ENCODE measurements around the gene SLC29A4.
"Not testable (repeated sequence)": the region's sequence is repeated elsewhere in the genome, so short reads cannot be mapped to it uniquely, and the experiment has no call there.

Gene SLC29A4

GRCh38 chr7:5282543-5283316, at the start of gene SLC29A4:
TSS of gene SLC29A4 (plus strand) at chr7:5282943. CDS start at chr7:5287817, 4,874 bp downstream.
- DNase-seq, result no peak

DNA sequence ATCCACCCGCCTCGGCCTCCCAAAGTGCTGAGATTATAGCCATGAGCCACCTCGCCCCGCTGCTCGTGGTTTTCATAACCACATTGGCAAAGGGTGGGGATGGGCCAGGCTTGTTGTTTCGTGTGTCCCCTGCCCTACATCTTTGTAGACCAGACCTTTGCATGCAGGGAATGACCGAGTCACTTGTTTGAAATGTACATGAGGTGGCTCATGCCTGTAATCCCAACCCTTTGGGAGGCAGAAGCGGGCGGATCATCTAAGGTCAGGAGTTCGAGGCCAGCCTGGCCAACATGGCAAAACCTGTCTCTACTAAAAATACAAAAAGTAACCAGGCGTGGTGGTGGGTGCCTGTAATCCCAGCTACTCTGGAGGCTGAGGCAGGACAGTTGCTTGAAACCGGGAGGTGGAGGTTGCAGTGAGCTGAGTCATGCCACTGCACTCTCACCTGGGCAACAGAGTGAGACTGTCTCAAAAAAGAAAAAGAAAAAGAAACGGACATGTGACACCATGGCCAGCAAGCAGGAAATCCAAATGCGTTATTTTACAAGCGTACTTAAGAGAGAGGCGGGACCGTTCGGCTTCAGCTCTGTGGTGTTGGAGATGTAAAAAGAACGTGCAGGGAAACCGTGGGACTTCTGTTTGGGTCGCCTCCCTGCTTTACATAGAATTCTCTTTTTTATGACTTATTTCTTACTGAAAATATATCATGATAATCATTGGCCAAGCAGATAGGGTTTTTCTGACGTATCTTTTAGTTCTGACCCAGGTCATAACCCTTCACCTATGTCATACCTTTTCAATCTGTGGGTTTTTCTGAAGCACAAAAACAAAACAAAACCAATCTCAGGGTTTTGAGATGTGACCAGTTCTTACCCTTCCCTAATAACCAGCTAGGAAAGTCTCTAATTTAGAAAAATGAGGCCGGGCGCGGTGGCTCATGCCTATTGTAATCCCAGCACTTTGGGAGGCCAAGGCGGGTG, 47.6 kb upstream of the SLC29A4 start:
- no peak for DNase-seq

DNA sequence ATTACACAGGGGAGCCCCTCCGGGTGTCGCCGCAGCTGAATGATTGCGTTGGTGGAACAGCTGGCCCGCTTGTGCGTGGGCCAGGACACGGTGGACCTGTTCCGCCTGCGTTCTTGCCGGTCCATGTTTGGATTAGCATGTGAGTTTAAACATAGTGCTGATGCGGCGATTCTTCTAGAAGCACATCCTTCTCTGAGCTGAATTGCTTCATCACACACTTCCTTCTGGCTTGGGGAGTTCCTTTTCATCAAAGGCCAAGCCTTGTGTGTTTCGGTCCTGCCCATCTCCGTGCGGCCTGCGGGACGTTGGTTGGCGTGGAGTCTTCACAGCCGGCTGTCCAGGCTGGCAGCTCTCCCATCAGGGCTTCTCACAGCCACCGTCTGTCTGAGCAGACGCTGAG, 45.5 kb upstream of the SLC29A4 start:
- no peak for DNase-seq

GRCh38 chr7:5238500-5238899, 44.2 kb upstream of the SLC29A4 start:
- no peak for DNase-seq

GRCh38 chr7:5243261-5243660, 39.5 kb upstream of the SLC29A4 start:
- no peak for DNase-seq

GRCh38 chr7:5248201-5248885, 34.4 kb upstream of the SLC29A4 start:
- no peak for DNase-seq

DNA sequence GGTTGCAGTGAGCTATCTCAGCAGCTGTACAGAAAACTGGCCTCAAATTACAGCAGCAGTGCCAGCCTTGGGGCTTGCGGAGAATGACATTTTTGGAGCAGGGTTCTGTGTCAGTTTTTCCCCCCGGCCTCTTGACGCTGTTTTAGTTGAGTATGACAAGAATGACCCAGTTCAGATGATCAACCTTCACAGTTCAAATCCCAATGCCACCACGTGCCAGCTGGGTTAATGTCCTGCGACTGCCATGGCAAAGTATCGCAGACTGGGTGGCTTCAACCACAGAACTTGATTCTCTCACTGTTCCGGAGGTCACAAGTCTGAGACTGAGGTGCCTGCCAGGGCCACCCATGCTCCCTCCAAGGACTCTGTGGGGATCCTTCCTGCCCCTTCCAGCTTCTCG, 32.0 kb upstream of the SLC29A4 start:
- DNase-seq, result not testable (repeated sequence)

GRCh38 chr7:5253529-5253928, 29.2 kb upstream of the SLC29A4 start:
- DNase-seq, result not testable (repeated sequence)

GRCh38 chr7:5254371-5254770, 28.4 kb upstream of the SLC29A4 start:
- DNase-seq, result not testable (repeated sequence)

- no peak for DNase-seq
These were observed 26.9 kb upstream of the SLC29A4 start for GRCh38 chr7:5255832-5256231.

DNA sequence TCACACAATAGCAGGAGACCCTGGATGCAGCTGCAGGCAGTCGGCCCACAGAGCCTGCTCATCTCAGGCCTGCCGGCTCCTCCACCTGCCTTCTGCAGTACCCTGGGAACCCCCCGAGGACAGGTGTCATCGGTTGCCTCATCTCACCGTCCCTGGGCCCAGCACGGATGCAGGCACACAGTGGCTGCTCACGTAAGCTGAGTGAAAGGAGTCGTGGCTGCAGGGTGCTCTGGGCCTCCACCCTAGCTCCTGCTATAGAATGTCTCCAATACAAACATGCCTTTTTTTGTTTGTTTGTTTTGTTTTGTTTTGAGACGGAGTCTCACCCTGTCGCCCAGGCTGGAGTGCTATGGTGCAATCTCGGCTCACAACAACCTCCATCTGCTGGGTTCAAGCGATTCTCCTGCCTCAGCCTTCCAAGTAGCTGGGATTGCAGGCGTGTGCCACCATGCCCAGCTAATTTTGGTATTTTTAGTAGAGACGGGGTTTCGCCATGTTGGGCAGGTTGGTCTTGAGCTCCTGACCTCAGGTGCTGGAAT, 22.1 kb upstream of the SLC29A4 start:
- not testable (repeated sequence) for DNase-seq

- DNase-seq, result not testable (repeated sequence)
These were observed 19.7 kb upstream of the SLC29A4 start for GRCh38 chr7:5263066-5263465.

- DNase-seq, result no peak
These were observed 17.2 kb upstream of the SLC29A4 start for GRCh38 chr7:5265320-5266190.

DNA sequence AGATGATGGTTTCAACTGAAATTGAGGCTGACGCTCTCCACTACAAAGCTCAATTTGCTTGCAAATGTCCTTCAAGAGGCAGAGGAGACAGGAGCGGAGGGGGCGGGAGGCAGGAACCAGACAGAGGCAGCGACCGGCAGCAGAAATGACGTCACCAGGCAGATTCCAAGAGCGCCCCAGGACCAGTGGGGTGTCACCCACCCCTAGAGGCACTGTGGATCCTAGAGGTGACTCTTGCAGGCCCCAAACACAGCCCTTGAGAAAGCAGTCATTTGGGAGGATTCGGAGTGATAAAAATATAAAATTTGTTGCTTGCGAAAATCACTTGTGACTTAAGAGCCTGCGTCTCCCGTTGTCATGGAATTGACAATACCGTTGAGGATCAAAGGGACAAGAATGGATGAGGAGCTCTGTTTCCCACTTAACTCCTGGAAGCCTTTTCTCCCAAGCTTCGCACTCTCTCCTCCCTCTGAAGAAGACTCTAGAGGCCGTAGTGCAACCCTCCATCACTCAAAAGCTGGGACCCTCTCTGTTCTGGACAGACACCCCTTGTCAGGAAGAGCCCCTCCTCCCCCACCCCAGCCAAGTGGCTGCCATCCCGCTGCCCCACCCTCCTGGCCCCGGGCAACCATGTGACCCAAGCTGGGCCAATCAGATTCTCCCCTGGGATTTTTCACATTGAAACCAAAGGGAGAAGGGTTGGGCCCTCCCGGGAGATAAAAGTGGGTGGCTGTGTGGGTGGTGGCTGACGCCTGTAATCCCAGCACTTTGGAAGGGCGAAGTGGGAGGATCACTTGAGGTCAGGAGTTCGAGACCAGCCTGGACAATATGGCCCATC, 16.3 kb upstream of the SLC29A4 start:
- no peak for DNase-seq

DNA sequence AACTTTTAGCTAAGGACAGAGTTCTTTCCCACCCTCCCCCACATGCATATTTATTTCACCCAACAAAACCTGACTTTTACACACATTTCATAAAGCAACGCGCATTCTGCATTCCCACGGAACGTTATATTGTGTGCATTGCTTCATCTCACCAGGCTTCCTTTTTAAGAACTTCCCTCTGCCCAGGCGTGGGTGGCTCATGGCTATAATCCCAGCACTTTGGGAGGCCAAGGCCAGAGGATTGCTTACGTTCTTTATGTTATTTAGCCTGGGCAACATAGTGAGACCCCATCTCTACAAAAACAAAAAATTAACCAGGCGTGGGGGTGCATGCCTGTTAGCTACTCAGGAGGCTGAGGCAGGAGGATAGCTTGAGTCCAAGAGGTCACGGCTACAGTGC, 14.9 kb upstream of the SLC29A4 start:
- DNase-seq, result not testable (repeated sequence)

- not testable (repeated sequence) for DNase-seq
These were observed 12.6 kb upstream of the SLC29A4 start for GRCh38 chr7:5269992-5270657.

DNA sequence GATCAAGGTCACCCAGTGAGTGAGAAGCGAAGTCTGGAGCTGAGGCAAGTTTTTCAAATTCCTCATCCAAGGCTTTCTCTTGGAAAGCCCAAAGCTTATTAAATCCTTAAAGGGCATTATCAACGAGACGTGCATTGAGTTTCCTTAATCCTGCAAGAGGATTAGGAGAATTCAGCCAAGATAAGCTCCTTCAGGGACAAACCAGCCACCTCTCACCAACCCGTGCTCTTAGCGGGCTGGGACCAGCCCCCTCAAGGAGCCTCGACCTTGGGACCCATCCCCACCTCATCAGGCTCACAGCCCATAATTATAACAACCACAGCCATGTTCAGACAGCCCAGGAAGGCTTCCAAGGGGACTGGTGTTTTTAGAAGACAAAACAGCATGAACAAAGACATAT, 12.0 kb upstream of the SLC29A4 start:
- no peak for DNase-seq

DNA sequence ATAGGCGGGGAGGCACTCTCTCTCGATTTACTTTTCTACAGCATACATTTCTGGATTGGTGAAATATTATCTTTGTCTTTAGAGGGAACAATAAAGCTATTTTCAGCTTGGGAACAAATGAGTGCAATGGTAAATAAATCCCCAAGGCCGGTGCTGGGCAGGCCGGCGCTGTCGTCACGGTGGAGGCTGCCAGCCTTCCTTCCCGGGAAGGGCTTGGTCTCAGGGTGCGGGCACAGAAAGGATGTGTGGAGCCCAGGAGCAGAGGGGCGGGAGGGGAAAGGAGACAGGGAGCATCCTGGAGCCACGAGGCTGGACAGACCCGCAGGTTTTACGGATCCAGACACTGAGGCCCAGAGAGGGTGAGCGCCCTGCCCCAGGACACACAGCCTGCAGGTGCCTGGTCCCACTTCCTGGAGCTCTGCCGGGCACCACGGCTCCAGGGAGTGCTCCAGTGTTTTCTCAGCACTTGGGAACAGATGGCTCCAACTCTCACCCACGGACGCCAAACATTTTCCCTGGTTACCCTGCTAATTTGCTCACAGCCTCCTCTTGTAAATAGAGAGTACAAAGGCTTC, 8.8 kb upstream of the SLC29A4 start:
- DNase-seq, result not testable (repeated sequence)

DNA sequence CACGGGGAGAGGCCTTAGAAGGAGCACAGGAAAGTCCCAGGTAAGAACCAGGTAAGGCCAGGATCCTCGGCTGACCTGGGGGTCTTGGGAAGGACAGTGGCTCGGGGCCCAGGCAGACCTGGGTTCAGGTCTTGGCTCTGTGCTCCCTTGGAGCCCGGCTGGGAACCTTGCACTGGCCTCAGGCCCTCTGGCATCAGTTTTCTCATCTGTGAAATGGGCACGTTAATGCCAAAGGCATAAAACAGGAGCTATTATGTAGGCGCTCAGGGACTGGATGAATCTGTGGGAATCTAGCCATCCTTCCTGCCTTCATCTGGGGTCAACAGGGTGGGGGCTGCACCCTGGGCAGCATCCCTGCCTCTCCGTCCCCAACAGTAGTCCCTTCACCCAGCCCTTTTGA, 8.3 kb upstream of the SLC29A4 start:
- no peak for DNase-seq

- not testable (repeated sequence) for DNase-seq
These were observed 7.7 kb upstream of the SLC29A4 start for GRCh38 chr7:5274985-5275431.

Data from amniotic stem cell (primary cell).